Measurements from ENCODE around the gene DGKI.

DGKI gene

GRCh38 chr7:137846827-137847567 is at the start of gene DGKI:
TSS of gene DGKI (minus strand) at chr7:137846974.
- Histone ChIP-seq H3K9me3 (ENCODE audit: low read length) (no peaks in the 10 kb centered on the region), H3K4me3 (ENCODE audit: low read length) (peak within 1 kb of the TSS; percentile 69), H2AFZ (ENCODE audit: low read depth, low read length) (peak within 1 kb of the TSS; percentile 97), H3K36me3 (ENCODE audit: insufficient read depth, low read length) (no peaks in the 10 kb centered on the region), H3K27me3 (ENCODE audit: insufficient read depth, low read length) (no peaks in the 10 kb centered on the region), H3K4me1 (ENCODE audit: insufficient read depth, low read length) (peaks cover 37% of the 10 kb centered on the region)

- Histone ChIP-seq H3K27me3 (ENCODE audit: insufficient read depth, low read length) (no peaks in the 10 kb centered on the region), H3K4me3 (ENCODE audit: low read length) (no peak overlapping the region), H2AFZ (ENCODE audit: low read depth, low read length) (no peak overlapping the region), H3K36me3 (ENCODE audit: insufficient read depth, low read length) (peaks cover 30% of the 10 kb centered on the region), H3K9me3 (ENCODE audit: low read length) (no peaks in the 10 kb centered on the region), H3K4me1 (ENCODE audit: insufficient read depth, low read length) (no peaks in the 10 kb centered on the region)
Observed at GRCh38 chr7:137895301-137896221, 48.8 kb upstream of the DGKI start.

- H3K27me3 ChIP-seq (ENCODE audit: insufficient read depth, low read length) = no peaks in the 10 kb centered on the region
Observed at GRCh38 chr7:137893143-137893742, 46.5 kb upstream of the DGKI start.

GRCh38 chr7:137891016-137891655 is 44.4 kb upstream of the DGKI start:
- Histone ChIP-seq H3K9me3 (ENCODE audit: low read length) (no peaks in the 10 kb centered on the region), H3K4me1 (ENCODE audit: insufficient read depth, low read length) (peaks cover 4% of the 10 kb centered on the region), H2AFZ (ENCODE audit: low read depth, low read length) (no peak overlapping the region), H3K36me3 (ENCODE audit: insufficient read depth, low read length) (peaks cover 21% of the 10 kb centered on the region), H3K27me3 (ENCODE audit: insufficient read depth, low read length) (no peaks in the 10 kb centered on the region), H3K4me3 (ENCODE audit: low read length) (no peak overlapping the region)

More at GRCh38 chr7:137893143-137893742, 46.5 kb upstream of the DGKI start:
- H3K36me3 ChIP-seq (ENCODE audit: insufficient read depth, low read length) = peaks cover 22% of the 10 kb centered on the region
- no peaks in the 10 kb centered on the region for H3K4me1 ChIP-seq (ENCODE audit: insufficient read depth, low read length)
- no peak overlapping the region for H3K4me3 ChIP-seq (ENCODE audit: low read length)
- no peak overlapping the region for H2AFZ ChIP-seq (ENCODE audit: low read depth, low read length)
- no peaks in the 10 kb centered on the region for H3K9me3 ChIP-seq (ENCODE audit: low read length)

- Histone ChIP-seq H3K27me3 (ENCODE audit: insufficient read depth, low read length) (no peaks in the 10 kb centered on the region), H3K9me3 (ENCODE audit: low read length) (no peaks in the 10 kb centered on the region), H3K4me3 (ENCODE audit: low read length) (no peak overlapping the region), H3K36me3 (ENCODE audit: insufficient read depth, low read length) (peaks cover 22% of the 10 kb centered on the region), H2AFZ (ENCODE audit: low read depth, low read length) (no peak overlapping the region), H3K4me1 (ENCODE audit: insufficient read depth, low read length) (peaks cover 7% of the 10 kb centered on the region)
Observed at GRCh38 chr7:137890449-137890921, 43.7 kb upstream of the DGKI start.

GRCh38 chr7:137888241-137888640 is 41.5 kb upstream of the DGKI start:
- Histone ChIP-seq H3K36me3 (ENCODE audit: insufficient read depth, low read length) (peaks cover 23% of the 10 kb centered on the region), H3K27me3 (ENCODE audit: insufficient read depth, low read length) (no peaks in the 10 kb centered on the region)

GRCh38 chr7:137886746-137887145 is 40.0 kb upstream of the DGKI start:
- Histone ChIP-seq H3K4me3 (ENCODE audit: low read length) (no peak overlapping the region), H2AFZ (ENCODE audit: low read depth, low read length) (no peak overlapping the region), H3K27me3 (ENCODE audit: insufficient read depth, low read length) (no peaks in the 10 kb centered on the region), H3K36me3 (ENCODE audit: insufficient read depth, low read length) (peaks cover 33% of the 10 kb centered on the region), H3K9me3 (ENCODE audit: low read length) (peaks cover 8% of the 10 kb centered on the region), H3K4me1 (ENCODE audit: insufficient read depth, low read length) (peaks cover 7% of the 10 kb centered on the region)

More at GRCh38 chr7:137888241-137888640, 41.5 kb upstream of the DGKI start:
- Histone ChIP-seq H3K4me1 (ENCODE audit: insufficient read depth, low read length) (peaks cover 7% of the 10 kb centered on the region), H3K4me3 (ENCODE audit: low read length) (no peak overlapping the region), H3K9me3 (ENCODE audit: low read length) (no peaks in the 10 kb centered on the region), H2AFZ (ENCODE audit: low read depth, low read length) (no peak overlapping the region)

GRCh38 chr7:137886281-137886680 is 39.5 kb upstream of the DGKI start:
- no peak overlapping the region for H2AFZ ChIP-seq (ENCODE audit: low read depth, low read length)
- peaks cover 37% of the 10 kb centered on the region for H3K36me3 ChIP-seq (ENCODE audit: insufficient read depth, low read length)
- H3K27me3 ChIP-seq (ENCODE audit: insufficient read depth, low read length) = no peaks in the 10 kb centered on the region
- H3K4me3 ChIP-seq (ENCODE audit: low read length) = no peak overlapping the region
- H3K4me1 ChIP-seq (ENCODE audit: insufficient read depth, low read length) = peaks cover 7% of the 10 kb centered on the region
- H3K9me3 ChIP-seq (ENCODE audit: low read length) = peaks cover 11% of the 10 kb centered on the region

- Histone ChIP-seq H3K27me3 (ENCODE audit: insufficient read depth, low read length) (no peaks in the 10 kb centered on the region), H3K9me3 (ENCODE audit: low read length) (peaks cover 11% of the 10 kb centered on the region), H3K36me3 (ENCODE audit: insufficient read depth, low read length) (peaks cover 41% of the 10 kb centered on the region)
Observed at GRCh38 chr7:137885678-137886077, 38.9 kb upstream of the DGKI start.

GRCh38 chr7:137882806-137883205 is 36.0 kb upstream of the DGKI start:
- Histone ChIP-seq H3K4me1 (ENCODE audit: insufficient read depth, low read length) (peaks cover 24% of the 10 kb centered on the region), H3K9me3 (ENCODE audit: low read length) (peaks cover 11% of the 10 kb centered on the region), H2AFZ (ENCODE audit: low read depth, low read length) (no peak overlapping the region), H3K4me3 (ENCODE audit: low read length) (no peak overlapping the region), H3K27me3 (ENCODE audit: insufficient read depth, low read length) (no peaks in the 10 kb centered on the region), H3K36me3 (ENCODE audit: insufficient read depth, low read length) (peaks cover 60% of the 10 kb centered on the region)

More at GRCh38 chr7:137885678-137886077, 38.9 kb upstream of the DGKI start:
- Histone ChIP-seq H3K4me1 (ENCODE audit: insufficient read depth, low read length) (peaks cover 7% of the 10 kb centered on the region), H2AFZ (ENCODE audit: low read depth, low read length) (no peak overlapping the region), H3K4me3 (ENCODE audit: low read length) (no peak overlapping the region)

GRCh38 chr7:137882261-137882668 is 35.5 kb upstream of the DGKI start:
- Histone ChIP-seq H3K4me1 (ENCODE audit: insufficient read depth, low read length) (peaks cover 29% of the 10 kb centered on the region), H3K4me3 (ENCODE audit: low read length) (no peak overlapping the region)

GRCh38 chr7:137881607-137882260 is 35.0 kb upstream of the DGKI start:
- Histone ChIP-seq H3K4me3 (ENCODE audit: low read length) (no peak overlapping the region), H3K36me3 (ENCODE audit: insufficient read depth, low read length) (peaks cover 60% of the 10 kb centered on the region), H3K9me3 (ENCODE audit: low read length) (peaks cover 11% of the 10 kb centered on the region), H2AFZ (ENCODE audit: low read depth, low read length) (no peak overlapping the region), H3K27me3 (ENCODE audit: insufficient read depth, low read length) (no peaks in the 10 kb centered on the region), H3K4me1 (ENCODE audit: insufficient read depth, low read length) (peaks cover 34% of the 10 kb centered on the region)

More at GRCh38 chr7:137882261-137882668, 35.5 kb upstream of the DGKI start:
- H2AFZ ChIP-seq (ENCODE audit: low read depth, low read length) = no peak overlapping the region
- H3K9me3 ChIP-seq (ENCODE audit: low read length) = peaks cover 11% of the 10 kb centered on the region
- peaks cover 60% of the 10 kb centered on the region for H3K36me3 ChIP-seq (ENCODE audit: insufficient read depth, low read length)
- H3K27me3 ChIP-seq (ENCODE audit: insufficient read depth, low read length) = no peaks in the 10 kb centered on the region

All from neuron (in vitro differentiated cells).